Activated T-cell treated with anti-CD3 and anti-CD28 coated beads, Interleukin-2, amount 50 U/mL, for 4 hours (primary cell): ENCODE measurements around the gene TRIM31. TPM values are rescaled to one million over a fixed set of nuclear protein-coding genes. Genes with fewer than 3 reads are reported as not detected.
A peak's percentile ranks its signal among the peaks of the same experiment; 100 is the strongest.

Experiments
- ATAC-seq, 2 donors: fragments of 200-7000 bp; cut with Tn5 transposase; one replicate each; pipeline ENCODE4 v1.10.0; 2021
- DNase-seq: peaks from one replicate; pipeline ENCODE4 v3.0.0-alpha.2; 2020
- H3K27me3 Mint-ChIP-seq: one replicate; pipeline ENCODE4 v1.8.0; 2021; ENCODE audit warnings: low read depth, mixed read lengths
- H3K36me3 Mint-ChIP-seq: one replicate; pipeline ENCODE4 v1.8.0; 2022; ENCODE audit warnings: mixed read lengths; ENCODE audit not compliant: insufficient read depth
- H3K4me1 Mint-ChIP-seq: one replicate; pipeline ENCODE4 v1.8.0; 2021; ENCODE audit warnings: low read depth, mixed read lengths
- H3K4me3 Mint-ChIP-seq: one replicate; pipeline ENCODE4 v1.8.0; 2021; ENCODE audit warnings: mild to moderate bottlenecking, moderate library complexity, mixed read lengths
- H3K9me3 Mint-ChIP-seq: one replicate; pipeline ENCODE4 v1.8.0; 2021; ENCODE audit warnings: mixed read lengths
- total RNA-seq, 3 donors: library from RNA; stranded (reverse); gene quantifications; one replicate each; pipeline ENCODE4 v1.2.1, GENCODE V29; 2021

TRIM31 gene, protein sequence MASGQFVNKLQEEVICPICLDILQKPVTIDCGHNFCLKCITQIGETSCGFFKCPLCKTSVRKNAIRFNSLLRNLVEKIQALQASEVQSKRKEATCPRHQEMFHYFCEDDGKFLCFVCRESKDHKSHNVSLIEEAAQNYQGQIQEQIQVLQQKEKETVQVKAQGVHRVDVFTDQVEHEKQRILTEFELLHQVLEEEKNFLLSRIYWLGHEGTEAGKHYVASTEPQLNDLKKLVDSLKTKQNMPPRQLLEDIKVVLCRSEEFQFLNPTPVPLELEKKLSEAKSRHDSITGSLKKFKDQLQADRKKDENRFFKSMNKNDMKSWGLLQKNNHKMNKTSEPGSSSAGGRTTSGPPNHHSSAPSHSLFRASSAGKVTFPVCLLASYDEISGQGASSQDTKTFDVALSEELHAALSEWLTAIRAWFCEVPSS
- total RNA-seq, result not detected

DNA sequence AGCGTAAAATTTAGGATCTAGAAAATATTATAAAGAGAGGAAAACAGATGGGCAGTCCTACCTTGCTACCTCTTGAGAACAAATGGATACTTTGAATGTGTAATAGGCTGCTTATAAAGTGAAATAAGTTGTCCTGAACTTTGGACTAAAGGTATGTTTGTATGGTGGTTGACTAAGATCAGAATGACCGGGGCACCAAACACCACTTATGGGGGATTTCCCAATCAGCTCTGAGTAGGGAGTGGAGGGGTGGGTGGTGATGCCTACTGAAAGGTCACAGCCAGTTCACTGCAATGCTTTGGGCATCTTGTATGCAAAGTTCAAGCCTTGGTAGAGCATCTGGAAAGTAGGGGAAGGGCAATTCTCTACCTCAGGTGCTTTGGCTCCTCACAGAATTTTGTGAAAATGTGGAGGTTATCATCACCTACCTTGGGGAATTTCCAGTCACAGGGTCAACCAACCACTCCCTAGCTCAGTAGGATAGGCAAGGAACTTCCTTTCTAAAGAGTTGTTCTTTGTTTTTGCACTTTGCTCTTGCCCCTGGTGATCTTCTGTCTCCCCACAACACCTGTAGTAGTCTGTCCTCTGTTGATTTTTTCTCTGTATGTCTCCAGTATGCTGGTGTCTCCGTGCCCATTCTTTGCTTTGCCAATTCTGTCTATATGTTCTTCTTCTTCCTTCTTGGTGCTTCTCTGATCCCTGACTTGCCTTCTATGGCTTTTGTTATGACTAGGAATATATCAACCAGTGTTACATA lies at the start of gene TRIM31:
Gene TRIM31, minus strand, starts transcription at position 88 of the 757 bp plus-strand sequence. CDS start 285 bp downstream, outside the sequence.
- Mint-ChIP-seq H3K4me1 (peaks cover 5% of the 10 kb centered on the region), H3K36me3 (no peaks in the 10 kb centered on the region), H3K27me3 (peaks cover 47% of the 10 kb centered on the region), H3K4me3 (no peak within 1 kb of the TSS), H3K9me3 (no peaks in the 10 kb centered on the region)
- peak in 1 of 2 donors; percentile 52 for ATAC-seq
- no peak for DNase-seq

DNA sequence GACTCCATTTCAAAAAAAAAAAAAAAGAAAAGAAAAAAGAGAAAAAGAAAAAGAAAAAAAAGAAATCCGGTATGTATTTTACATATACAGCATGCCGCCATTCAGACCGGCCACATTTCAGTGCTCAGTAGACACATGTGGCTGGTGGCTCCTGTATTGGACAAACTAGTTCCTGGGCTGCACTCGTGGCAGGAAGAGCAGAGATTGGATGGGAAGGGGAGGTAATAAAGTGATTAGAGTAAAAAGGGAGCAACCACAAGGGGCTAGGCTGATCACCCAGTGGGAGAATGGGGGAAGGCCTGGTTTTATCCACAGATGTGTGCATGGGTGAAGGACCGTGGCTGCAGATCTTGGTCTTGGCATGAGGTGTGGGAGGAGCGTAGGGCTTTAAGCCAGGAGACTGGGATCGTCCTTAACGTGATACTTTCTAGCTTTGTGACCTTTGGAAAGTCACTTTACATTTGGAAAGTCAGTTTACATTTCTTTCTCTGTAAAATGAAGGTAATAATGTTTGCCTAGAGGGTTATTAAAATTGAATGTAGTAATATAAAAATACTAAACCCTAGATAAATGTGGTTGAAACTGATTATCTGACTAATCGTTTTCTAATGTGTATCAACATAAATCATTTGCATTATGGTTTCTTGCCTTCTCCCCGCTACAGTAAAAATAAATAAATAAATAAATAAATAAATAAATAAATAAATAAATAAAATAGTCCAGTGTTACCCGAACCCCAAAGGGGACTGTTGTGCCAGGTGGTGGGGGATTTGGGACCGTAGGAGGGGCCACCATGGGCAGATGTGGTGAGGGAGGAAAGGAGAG lies 49.6 kb upstream of the TRIM31 start:
- H3K4me1 Mint-ChIP-seq, result peaks cover 22% of the 10 kb centered on the region
- H3K27me3 Mint-ChIP-seq, result peaks cover 24% of the 10 kb centered on the region
- no peaks in the 10 kb centered on the region for H3K36me3 Mint-ChIP-seq
- no peak overlapping the region for H3K4me3 Mint-ChIP-seq
- H3K9me3 Mint-ChIP-seq, result no peaks in the 10 kb centered on the region
- DNase-seq (no peak), ATAC-seq (no peak)

DNA sequence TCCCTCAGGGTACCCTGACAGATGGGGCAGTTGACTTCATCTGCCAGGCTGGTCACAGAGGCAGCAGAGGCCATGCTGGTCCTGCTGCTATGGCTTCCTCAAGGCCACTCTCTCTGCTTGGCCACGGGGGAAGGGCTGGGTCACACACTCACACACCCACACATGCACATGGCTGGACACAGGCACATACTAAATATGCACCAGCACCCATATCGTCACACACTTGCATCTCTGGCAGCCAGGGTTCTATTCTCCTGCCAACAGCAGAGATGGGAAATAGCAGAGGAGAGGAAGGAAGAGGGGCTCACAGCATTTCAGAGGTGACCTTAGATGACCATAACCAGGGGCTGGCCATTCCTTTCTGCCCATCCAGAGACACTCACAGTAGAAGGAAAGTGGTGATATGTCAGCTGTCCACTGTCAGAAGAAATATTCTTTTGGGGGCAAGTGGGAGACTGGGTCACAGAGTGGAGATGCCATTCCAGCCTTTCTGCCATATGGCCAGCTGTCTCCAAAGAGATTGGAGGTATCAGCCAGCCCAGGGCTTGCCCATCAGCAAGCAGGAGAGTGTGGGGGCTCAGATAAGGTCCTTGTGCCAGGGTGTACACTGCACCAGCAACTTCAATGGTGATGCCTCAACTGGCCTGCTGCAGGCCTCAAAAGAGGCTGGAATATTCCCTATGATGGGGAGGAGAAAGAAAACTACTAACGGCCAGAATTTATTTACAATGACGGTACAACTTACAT lies 48.1 kb upstream of the TRIM31 start, which contains the start of gene TRIM10:
Gene TRIM10, minus strand, starts transcription at position 427 of the 747 bp plus-strand sequence. Its CDS starts 353 bp downstream, at position 74.
- ATAC-seq, result no peak

DNA sequence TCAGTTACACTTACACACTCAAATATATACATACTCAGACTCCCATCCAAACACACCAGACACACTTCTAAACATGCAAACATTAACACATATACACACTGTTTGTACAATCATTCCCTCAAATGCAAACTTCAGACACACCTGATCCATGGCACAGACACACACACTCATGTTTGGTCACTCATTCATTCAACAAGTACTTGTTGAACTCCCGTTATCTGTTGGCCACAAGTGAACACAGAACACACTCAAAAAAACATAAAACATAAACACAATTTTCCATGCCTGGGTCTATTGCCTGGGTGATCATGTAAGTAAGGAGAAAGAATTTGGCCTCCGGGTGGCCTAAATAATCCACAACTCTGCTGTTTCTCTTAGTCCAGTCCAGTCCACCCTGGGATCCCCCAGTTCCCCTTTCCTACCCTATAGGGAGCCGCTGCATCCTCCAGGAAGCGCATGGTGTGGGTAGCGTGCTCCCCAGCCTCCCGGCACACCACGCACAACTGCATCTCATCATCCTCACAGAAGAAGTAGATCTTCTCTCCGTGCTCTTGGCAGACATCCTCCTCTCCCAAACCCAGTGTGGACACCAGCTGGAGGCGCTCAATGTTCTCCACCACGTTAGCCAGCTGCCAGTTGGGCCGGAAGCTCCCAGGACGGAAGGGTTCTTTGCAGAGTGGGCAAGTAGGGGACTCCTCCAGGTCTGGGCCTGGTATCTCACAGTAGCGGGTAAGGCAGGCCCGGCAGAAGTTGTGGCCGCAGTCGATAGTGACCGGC lies 47.3 kb upstream of the TRIM31 start:
- ATAC-seq (no peak), DNase-seq (no peak)
- H3K4me3 Mint-ChIP-seq, result no peak overlapping the region
- H3K36me3 Mint-ChIP-seq, result no peaks in the 10 kb centered on the region
- H3K4me1 Mint-ChIP-seq, result peaks cover 15% of the 10 kb centered on the region
- peaks cover 25% of the 10 kb centered on the region for H3K27me3 Mint-ChIP-seq
- no peaks in the 10 kb centered on the region for H3K9me3 Mint-ChIP-seq

More for the DNA sequence above, 48.1 kb upstream of the TRIM31 start, which contains the start of gene TRIM10:
- Mint-ChIP-seq H3K9me3 (no peaks in the 10 kb centered on the region), H3K4me3 (no peak within 1 kb of the TSS), H3K4me1 (peaks cover 15% of the 10 kb centered on the region), H3K36me3 (no peaks in the 10 kb centered on the region), H3K27me3 (peaks cover 26% of the 10 kb centered on the region)
- no peak for DNase-seq

DNA sequence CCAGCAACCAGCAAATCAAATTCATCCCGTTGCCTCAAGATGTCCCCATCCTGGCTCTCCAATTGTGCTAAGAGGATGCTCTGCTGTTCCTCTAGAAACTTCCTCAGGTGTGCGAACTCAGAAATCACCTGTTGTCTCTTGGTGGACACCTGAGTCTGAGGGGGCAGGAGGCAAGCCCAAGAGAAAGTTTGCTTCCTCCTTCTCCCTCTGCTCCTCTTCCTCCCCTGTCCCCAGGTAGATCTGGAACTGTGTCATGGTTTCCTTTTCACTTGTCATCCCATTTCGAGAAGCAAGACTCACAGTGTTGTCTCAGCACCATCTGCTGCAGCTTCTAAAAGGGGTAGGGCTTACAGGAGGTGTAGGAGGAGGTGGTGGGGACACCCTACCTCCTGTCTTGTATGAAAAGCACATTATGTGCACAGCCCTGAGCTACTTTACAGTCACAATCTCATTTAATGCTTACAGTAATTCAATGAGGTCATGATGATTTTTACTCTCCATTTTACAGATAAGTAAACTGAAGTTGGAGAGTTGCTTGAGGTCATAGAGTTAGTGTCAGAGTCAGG lies 45.7 kb upstream of the TRIM31 start:
- DNase-seq, result no peak
- Mint-ChIP-seq H3K36me3 (no peaks in the 10 kb centered on the region), H3K4me3 (no peak overlapping the region), H3K9me3 (no peaks in the 10 kb centered on the region), H3K4me1 (peaks cover 15% of the 10 kb centered on the region), H3K27me3 (peaks cover 36% of the 10 kb centered on the region)
- peak; percentile 74 to 85 for ATAC-seq

DNA sequence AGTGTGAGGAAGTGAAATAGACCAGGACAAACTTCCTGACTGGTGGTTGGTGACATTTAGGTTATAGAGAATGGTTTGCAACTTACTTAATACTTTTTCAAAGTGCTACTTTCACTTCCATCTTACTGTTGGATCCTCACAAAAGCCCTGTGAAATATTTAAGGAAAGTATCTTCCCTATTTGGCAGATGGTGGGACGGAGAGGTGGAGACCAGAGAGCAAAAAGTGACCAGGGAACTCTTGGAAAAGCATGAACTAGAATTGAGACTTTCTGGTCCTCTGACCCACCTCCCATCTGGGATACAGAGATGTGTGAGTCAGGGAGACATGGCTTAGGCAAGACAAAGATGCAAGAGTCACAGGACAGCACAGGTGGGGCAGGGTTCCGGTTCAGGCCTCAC lies 45.1 kb upstream of the TRIM31 start:
- no peaks in the 10 kb centered on the region for H3K9me3 Mint-ChIP-seq
- peaks cover 13% of the 10 kb centered on the region for H3K4me1 Mint-ChIP-seq
- H3K4me3 Mint-ChIP-seq, result no peak overlapping the region
- no peaks in the 10 kb centered on the region for H3K36me3 Mint-ChIP-seq
- DNase-seq, result no peak
- H3K27me3 Mint-ChIP-seq, result peaks cover 36% of the 10 kb centered on the region
- no peak for ATAC-seq

DNA sequence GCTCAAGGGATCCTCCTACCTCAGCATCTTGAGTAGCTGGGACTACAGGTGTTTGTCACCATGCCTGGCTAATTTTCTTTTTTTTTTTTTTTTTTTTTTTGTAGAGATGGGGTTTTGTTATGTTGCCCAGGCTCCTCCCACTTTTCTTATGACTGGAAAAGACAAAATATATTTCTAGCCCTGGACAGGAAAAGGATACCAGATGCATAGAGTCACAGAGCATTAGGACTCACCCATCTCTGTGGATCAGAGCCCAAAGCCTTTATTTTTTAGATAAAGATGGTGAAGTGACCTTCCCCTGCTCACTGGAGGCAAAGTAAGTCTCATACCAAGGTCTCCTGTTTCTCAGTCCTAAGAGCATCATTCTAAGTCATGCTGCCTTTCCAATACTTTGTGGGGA lies 44.7 kb upstream of the TRIM31 start:
- peaks cover 36% of the 10 kb centered on the region for H3K27me3 Mint-ChIP-seq
- peaks cover 11% of the 10 kb centered on the region for H3K4me1 Mint-ChIP-seq

DNA sequence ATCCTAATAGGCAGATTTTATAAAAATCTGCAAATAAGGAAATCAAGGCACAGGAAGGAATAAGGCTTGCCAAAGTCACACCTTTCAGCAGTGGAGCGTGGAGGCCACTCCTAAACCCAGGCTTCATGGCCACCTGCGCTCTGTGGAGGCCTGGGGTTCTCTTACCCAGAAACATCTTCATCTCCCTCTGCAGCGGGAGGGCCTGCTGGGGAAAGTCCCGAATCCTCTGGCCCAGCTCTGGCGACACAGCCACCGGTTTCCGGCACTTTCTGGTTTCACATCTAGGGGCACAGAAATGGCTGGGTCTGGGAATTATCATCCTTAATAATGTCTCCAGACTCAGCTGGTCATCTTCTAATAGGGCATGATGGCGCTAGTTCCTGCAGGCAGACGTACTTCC lies 43.9 kb upstream of the TRIM31 start:
- H3K27me3 Mint-ChIP-seq, result peaks cover 32% of the 10 kb centered on the region
- H3K4me1 Mint-ChIP-seq, result peaks cover 7% of the 10 kb centered on the region
- H3K9me3 Mint-ChIP-seq, result no peaks in the 10 kb centered on the region
- H3K4me3 Mint-ChIP-seq, result no peak overlapping the region
- no peak for ATAC-seq
- no peak for DNase-seq
- no peaks in the 10 kb centered on the region for H3K36me3 Mint-ChIP-seq

More for the DNA sequence above, 44.7 kb upstream of the TRIM31 start:
- Mint-ChIP-seq H3K9me3 (no peaks in the 10 kb centered on the region), H3K4me3 (no peak overlapping the region), H3K36me3 (no peaks in the 10 kb centered on the region)
- DNase-seq (no peak), ATAC-seq (no peak)

DNA sequence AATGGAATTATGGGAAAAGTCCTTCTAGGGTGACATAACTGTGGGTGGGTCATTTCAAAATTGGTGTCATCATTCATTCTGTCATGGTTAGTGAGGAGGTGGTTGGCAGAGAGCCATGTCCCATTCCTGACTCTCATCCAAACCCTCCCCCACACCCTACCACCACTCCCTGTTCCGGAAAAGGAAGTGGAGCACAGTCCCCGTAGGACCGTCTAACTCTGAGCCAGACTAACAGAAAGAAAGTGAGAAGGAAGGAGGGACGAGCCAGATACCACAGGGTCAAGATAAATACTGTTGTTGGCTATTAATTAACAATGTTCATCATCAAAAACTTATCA lies 43.3 kb upstream of the TRIM31 start:
- Mint-ChIP-seq H3K36me3 (no peaks in the 10 kb centered on the region), H3K4me3 (no peak overlapping the region), H3K27me3 (peaks cover 32% of the 10 kb centered on the region), H3K4me1 (peaks cover 8% of the 10 kb centered on the region), H3K9me3 (no peaks in the 10 kb centered on the region)
- no peak for DNase-seq
- no peak for ATAC-seq

DNA sequence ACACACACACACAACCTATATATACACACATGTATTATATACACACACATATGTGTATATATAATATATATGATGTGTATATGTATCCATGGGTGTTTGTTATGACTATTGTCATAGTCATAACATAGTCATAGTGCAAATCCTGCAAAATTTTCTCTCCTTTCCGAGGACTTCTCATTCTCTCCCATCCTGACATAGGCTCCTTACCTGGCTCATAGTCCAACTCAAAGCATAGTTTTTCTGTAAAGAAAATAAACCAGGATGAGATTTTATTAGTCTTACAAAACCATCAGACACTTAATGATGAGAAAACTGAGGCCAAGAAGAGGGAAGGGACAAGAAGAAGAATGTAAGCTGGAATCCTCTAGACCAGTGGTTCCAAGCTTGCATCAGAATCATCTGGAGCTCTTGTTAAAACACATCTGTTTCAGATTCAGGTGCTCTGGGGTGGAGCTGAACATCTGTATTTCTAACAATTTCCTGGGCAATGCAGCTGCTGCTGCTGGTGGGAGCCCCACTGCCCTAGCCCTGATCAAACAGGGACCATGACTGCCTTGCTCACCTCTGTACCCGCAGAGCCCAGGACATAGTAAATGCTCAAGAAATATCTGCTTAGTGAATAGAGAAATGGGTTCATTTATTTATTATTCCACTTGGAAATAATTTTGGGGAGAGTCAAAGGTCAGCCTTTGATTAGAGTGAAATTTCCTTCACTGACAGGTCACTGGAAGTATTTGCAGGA lies 42.8 kb upstream of the TRIM31 start:
- Mint-ChIP-seq H3K27me3 (peaks cover 32% of the 10 kb centered on the region), H3K4me1 (peaks cover 8% of the 10 kb centered on the region), H3K4me3 (no peak overlapping the region), H3K36me3 (no peaks in the 10 kb centered on the region), H3K9me3 (no peaks in the 10 kb centered on the region)
- ATAC-seq (no peak), DNase-seq (no peak)

DNA sequence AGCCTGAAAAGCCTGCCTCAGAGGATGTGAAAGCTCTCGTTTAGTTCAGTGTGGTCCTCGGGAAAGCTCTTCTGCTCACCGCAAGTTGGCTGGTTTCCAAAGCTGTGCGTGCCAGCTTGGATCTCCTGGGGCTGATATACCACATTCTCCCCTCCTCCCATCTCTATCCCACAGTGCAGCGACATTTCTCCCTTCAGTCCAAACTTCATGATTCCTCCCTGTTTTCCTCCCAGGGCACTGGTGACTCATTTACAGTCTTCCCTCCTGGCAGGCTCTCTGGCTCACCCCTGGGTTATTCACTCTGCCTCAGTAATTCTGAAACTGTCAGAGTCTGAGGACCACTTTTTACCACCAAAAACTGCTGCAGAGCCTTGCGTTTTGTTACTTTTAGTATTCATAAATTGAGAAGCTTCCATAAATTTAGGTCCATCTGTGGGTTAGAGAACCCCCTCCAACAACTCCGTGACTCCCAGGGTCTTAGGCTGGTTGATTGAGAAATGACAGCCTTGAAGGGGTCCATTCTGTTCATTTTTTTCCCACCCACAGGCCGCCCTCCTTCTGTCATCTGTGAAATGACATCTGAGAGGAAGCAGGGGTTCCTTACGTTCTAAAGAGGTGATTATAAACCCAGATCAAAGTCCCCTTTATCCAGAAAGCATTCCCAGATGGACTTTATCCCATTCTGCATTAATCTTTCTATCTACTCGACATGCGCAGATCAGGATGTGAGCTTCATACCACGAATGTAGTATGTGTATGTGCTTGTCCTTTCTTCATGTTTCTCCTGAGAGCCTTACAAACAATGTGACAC lies 42.0 kb upstream of the TRIM31 start:
- no peaks in the 10 kb centered on the region for H3K36me3 Mint-ChIP-seq
- H3K27me3 Mint-ChIP-seq, result peaks cover 31% of the 10 kb centered on the region
- no peaks in the 10 kb centered on the region for H3K9me3 Mint-ChIP-seq
- H3K4me3 Mint-ChIP-seq, result no peak overlapping the region
- DNase-seq, result no peak
- ATAC-seq, result no peak
- peaks cover 8% of the 10 kb centered on the region for H3K4me1 Mint-ChIP-seq

DNA sequence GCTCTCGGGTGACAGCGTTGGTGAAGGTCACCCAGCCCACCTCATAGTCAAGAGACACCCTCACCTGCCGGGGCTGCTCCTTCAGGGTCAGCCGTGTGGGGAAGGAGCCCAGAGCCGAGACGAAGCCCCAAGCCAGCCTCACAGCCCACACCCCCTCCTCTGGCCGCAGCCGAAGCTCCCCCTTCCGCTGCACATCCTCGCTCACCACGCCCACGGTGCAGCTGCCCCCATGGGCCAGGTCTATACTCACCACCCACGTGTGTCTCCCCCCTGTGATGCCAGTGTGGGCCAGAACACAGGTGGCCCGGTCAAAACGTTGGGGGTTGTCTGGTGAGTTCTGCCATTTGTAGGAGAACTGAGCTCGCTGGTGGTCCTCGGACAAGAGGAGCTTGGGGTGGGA lies 41.2 kb upstream of the TRIM31 start:
- Mint-ChIP-seq H3K27me3 (peaks cover 24% of the 10 kb centered on the region), H3K4me3 (no peak overlapping the region)

More for the DNA sequence above, 41.2 kb upstream of the TRIM31 start:
- DNase-seq (no peak), ATAC-seq (no peak)
- no peaks in the 10 kb centered on the region for H3K9me3 Mint-ChIP-seq
- H3K36me3 Mint-ChIP-seq, result no peaks in the 10 kb centered on the region
- peaks cover 8% of the 10 kb centered on the region for H3K4me1 Mint-ChIP-seq
